HEK293T (cell line): ENCODE data around the gene ALK.

Experiments used
- CTCF ChIA-PET: fragments of 350-600 bp; formaldehyde crosslinking; extraction: SDS; loops from one replicate; lab custom pipeline; 2021; ENCODE audit warnings: antibody characterized with exemption, inconsistent platforms; lab: Yijun Ruan, JAX
- POLR2A ChIA-PET: fragments of 350-600 bp; formaldehyde crosslinking; extraction: SDS; loops from one replicate; lab custom pipeline; 2020; ENCODE audit warnings: antibody characterized with exemption, inconsistent platforms; lab: Yijun Ruan, JAX
- DNase-seq: peaks from one replicate; pipeline ENCODE4 v3.0.0; 2012; ENCODE audit warnings: mixed read lengths; ENCODE audit errors: extremely low spot score
- ARNT ChIP-seq: fragments of 450-650 bp; IDR thresholded peaks from 2 replicates; pipeline ENCODE4 v1.6.1; 2017; ENCODE audit warnings: mild to moderate bottlenecking
- BHLHE40 ChIP-seq: fragments of 450-650 bp; IDR thresholded peaks from 2 replicates; pipeline ENCODE4 v1.6.1; 2016; ENCODE audit warnings: mild to moderate bottlenecking, moderate library complexity, borderline replicate concordance
- CTBP1 ChIP-seq: fragments of 450-650 bp; IDR thresholded peaks from 2 replicates; pipeline ENCODE4 v1.6.1; 2016; ENCODE audit warnings: borderline replicate concordance
- ELF4 ChIP-seq: fragments of 450-650 bp; IDR thresholded peaks from 2 replicates; pipeline ENCODE4 v1.6.1; 2017; ENCODE audit warnings: antibody characterized with exemption
- FOXA1 ChIP-seq: fragments of 450-650 bp; IDR thresholded peaks from 2 replicates; pipeline ENCODE4 v1.6.1; 2016; ENCODE audit warnings: mild to moderate bottlenecking
- FOXK2 ChIP-seq: fragments of 450-650 bp; IDR thresholded peaks from 2 replicates; pipeline ENCODE4 v1.6.1; 2016; ENCODE audit warnings: mild to moderate bottlenecking
- FOXM1 ChIP-seq: fragments of 450-650 bp; IDR thresholded peaks from 2 replicates; pipeline ENCODE4 v1.6.1; 2017; ENCODE audit warnings: mild to moderate bottlenecking, borderline replicate concordance
- HDGF ChIP-seq: fragments of 450-650 bp; IDR thresholded peaks from 2 replicates; pipeline ENCODE4 v1.6.1; 2017; ENCODE audit warnings: antibody characterized with exemption, borderline replicate concordance
- L3MBTL2 ChIP-seq: fragments of 450-650 bp; conservative IDR thresholded peaks from 2 replicates; pipeline ENCODE4 v1.6.1; 2016; ENCODE audit warnings: mild to moderate bottlenecking
- LEF1 ChIP-seq: fragments of 450-650 bp; IDR thresholded peaks from 2 replicates; pipeline ENCODE4 v1.6.1; 2017; ENCODE audit warnings: mild to moderate bottlenecking, borderline replicate concordance
- NFRKB ChIP-seq: fragments of 450-650 bp; IDR thresholded peaks from 2 replicates; pipeline ENCODE4 v1.6.1; 2016; ENCODE audit warnings: mild to moderate bottlenecking, moderate library complexity
- SP1 ChIP-seq: fragments of 450-650 bp; IDR thresholded peaks from 2 replicates; pipeline ENCODE4 v1.6.1; 2017
- SUZ12 ChIP-seq: fragments of 450-650 bp; IDR thresholded peaks from 2 replicates; pipeline ENCODE4 v1.6.1; 2016; ENCODE audit warnings: mild to moderate bottlenecking
- TARDBP ChIP-seq: fragments of 450-650 bp; IDR thresholded peaks from 2 replicates; pipeline ENCODE4 v1.6.1; 2016
- ZNF384 ChIP-seq: fragments of 450-650 bp; IDR thresholded peaks from 2 replicates; pipeline ENCODE4 v1.6.1; 2016
- TF ChIP-seq, protein P1 (sequence below): fragments of 450-650 bp; IDR thresholded peaks from 2 replicates; pipeline ENCODE4 v1.6.1; 2016

ALK gene

DNA sequence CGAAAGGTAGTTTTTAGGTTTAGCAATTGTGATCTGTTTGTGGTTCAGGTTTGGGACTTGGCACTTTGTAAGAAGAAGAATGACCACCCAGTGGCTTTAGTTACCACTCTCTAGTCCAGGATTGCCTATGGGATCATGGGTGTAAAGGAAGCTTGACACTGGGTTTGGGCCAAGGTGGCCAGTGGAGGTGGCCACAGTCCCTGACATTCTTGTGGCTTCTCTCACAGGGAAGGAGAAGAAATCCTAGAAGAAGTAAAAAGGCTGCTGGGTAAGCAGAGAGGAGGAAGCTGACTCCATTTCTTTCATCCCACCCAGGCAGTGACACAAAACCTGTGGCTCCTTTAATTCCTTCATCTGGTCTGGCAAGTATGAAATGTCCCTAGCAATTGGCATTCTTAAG lies 411.5 kb downstream of the ALK start:
- no peak for DNase-seq
- ChIA-PET CTCF (no interaction called here), POLR2A (no interaction called here)
- TF ChIP-seq ELF4, result no peak
- no peak for TF ChIP-seq HDGF
- no peak for TF ChIP-seq FOXK2
- no peak for TF ChIP-seq FOXA1
- no peak for TF ChIP-seq LEF1
- TF ChIP-seq SP1, result no peak
- TF ChIP-seq BHLHE40, result no peak
- TF ChIP-seq NFRKB, result no peak
- TF ChIP-seq CTBP1, result no peak
- no peak for TF ChIP-seq TARDBP

DNA sequence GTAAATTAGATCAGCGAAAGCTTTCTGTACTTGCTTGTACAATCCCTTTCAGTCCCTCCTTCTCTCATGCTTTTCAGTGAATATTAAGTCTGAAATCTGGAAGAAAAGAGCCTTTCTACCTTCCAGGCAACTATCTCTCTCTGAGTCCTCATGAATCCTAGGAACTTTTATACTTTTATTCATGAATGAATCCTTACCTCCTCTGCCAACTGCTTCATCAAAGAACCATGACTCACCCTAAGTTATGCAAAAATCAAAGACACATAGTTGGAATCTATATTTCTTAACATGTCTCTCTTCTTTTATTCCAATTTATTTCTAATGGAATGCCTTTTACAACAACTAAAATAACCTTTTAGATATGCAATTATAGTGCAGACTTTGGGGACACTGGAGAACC lies 412.0 kb downstream of the ALK start:
- ChIA-PET CTCF (no interaction called here), POLR2A (no interaction called here)
- TF ChIP-seq ZNF384 (no peak), FOXM1 (no peak), ARNT (no peak), FOXK2 (no peak), FOXA1 (no peak), HDGF (no peak), NFRKB (no peak), LEF1 (no peak), BHLHE40 (no peak), ELF4 (no peak), SP1 (no peak), L3MBTL2 (no peak)
- TF ChIP-seq, protein P1, sequence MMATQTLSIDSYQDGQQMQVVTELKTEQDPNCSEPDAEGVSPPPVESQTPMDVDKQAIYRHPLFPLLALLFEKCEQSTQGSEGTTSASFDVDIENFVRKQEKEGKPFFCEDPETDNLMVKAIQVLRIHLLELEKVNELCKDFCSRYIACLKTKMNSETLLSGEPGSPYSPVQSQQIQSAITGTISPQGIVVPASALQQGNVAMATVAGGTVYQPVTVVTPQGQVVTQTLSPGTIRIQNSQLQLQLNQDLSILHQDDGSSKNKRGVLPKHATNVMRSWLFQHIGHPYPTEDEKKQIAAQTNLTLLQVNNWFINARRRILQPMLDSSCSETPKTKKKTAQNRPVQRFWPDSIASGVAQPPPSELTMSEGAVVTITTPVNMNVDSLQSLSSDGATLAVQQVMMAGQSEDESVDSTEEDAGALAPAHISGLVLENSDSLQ, result no peak
- DNase-seq, result no peak

DNA sequence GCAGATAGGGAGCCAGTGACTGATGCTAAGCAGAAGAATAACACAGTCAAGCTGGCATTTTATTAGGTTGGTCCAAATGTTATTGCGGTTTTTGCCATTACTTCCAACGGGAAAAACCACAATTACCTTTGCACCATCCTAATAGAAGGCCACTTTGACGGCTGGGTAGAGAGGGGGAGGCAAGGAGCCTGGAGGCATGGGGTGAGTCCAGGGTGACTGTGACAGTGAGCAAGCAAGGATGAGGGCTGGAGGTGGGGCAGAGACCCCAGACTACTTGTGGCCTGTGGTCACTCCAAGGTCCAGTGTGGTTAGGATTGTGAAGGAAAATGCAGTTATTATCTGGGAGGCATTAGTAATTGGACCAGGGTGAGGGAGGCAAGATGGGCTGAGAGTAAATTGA lies 416.6 kb downstream of the ALK start:
- no peak for DNase-seq
- no peak for TF ChIP-seq BHLHE40
- TF ChIP-seq HDGF, result no peak
- TF ChIP-seq ZNF384, result no peak
- no peak for TF ChIP-seq FOXA1
- no peak for TF ChIP-seq SUZ12
- no peak for TF ChIP-seq LEF1
- TF ChIP-seq ELF4, result no peak
- TF ChIP-seq, protein P1, result no peak
- TF ChIP-seq FOXM1, result no peak
- no peak for TF ChIP-seq ARNT
- TF ChIP-seq L3MBTL2, result no peak
- TF ChIP-seq NFRKB, result no peak
- TF ChIP-seq TARDBP, result no peak
- no peak for TF ChIP-seq FOXK2
- no peak for TF ChIP-seq SP1
- no peak for TF ChIP-seq CTBP1
- ChIA-PET CTCF (no interaction called here), POLR2A (no interaction called here)

DNA sequence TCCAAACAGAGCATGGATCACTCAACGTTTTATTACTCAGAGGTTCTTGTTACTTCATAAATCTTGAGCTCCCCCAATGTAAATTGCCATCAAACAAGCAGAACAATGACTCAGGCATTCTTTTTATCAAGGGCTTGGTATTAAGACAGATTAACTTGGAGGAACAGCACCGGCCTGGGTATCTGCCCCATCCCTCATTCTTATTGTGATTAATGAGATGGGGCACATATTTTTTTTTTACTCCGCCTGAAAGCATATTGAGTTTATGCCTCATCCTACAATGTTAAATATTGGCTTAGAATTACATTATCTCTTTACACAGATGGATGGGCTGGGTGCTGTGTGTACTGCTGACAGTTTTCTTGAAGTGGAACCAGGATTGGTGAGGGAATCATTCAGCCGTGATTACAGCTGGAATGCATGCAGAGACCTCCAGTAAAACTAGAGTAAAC lies 418.9 kb downstream of the ALK start:
- no peak for DNase-seq

DNA sequence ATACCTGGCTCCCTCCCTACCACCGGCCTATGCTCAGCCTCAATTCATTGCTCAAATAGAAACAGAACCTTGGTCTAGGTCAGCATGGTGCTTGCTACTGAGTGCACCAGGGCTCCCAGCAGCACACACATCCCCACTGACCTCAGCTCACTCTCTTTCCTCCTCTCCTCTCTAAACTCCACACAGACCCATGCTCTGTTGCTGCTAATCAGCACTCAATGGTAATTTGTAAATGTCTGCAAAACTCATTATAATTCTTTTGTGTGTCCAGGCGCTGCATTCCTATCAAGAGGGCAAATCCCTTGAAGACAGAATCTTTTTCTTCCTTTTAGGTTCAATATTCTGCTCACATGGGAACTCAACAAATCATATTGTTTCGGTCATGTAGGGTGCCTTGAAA lies 424.0 kb downstream of the ALK start:
- POLR2A ChIA-PET, result no interaction called here
- DNase-seq, result no peak
- TF ChIP-seq ZNF384 (no peak), LEF1 (no peak), FOXA1 (no peak), ARNT (no peak), SUZ12 (no peak), ELF4 (no peak), HDGF (no peak), FOXM1 (no peak), FOXK2 (no peak), L3MBTL2 (no peak), BHLHE40 (no peak), NFRKB (no peak), CTBP1 (no peak), SP1 (no peak), TARDBP (no peak)
- TF ChIP-seq, protein P1, result no peak
- CTCF ChIA-PET, result no interaction called here

More for the DNA sequence above, 418.9 kb downstream of the ALK start:
- POLR2A ChIA-PET, result no interaction called here
- TF ChIP-seq ARNT, result no peak
- CTCF ChIA-PET, result no interaction called here

DNA sequence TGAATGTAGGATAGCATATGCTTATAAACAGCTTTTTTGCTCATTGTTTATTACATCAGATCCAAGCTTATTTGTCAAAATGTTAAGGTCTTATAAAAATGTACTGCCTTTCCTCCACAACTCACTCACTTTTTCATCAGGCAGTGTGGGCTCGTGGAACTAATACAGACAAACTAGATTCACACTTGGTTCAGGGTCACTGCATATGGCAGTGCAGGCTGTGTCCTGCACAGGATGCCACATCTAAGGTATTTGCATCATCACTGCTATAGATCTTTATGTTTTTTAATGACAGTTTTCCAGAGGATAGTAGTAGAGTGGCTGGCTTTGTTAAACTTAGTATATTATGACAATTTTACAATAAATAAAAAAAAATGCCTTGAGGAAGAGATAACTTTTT lies 425.2 kb downstream of the ALK start:
- no peak for DNase-seq
- CTCF ChIA-PET, result no interaction called here
- POLR2A ChIA-PET, result no interaction called here

More for the DNA sequence above, 425.2 kb downstream of the ALK start:
- TF ChIP-seq NFRKB (no peak), ELF4 (no peak), ZNF384 (no peak), SUZ12 (no peak), CTBP1 (no peak), BHLHE40 (no peak), ARNT (no peak), FOXA1 (no peak), FOXK2 (no peak), LEF1 (no peak), HDGF (no peak), L3MBTL2 (no peak), SP1 (no peak), FOXM1 (no peak), TARDBP (no peak)
- TF ChIP-seq, protein P1, result no peak
